ENCODE data around the gene SRPK2.

The SRPK2 gene

GRCh38 chr7:105206985-105207384 lies 181.7 kb downstream of the SRPK2 start:
- H3K36me3 ChIP-seq (ENCODE audit: low read depth), result no peaks in the 10 kb centered on the region; the same call in none of the 2 replicates
- no peak for TF ChIP-seq CTCF (IDR thresholded peaks at IDR 0.05; ENCODE audit: poor library complexity, severe bottlenecking)
- no peak overlapping the region for H3K4me3 ChIP-seq (ENCODE audit: severe bottlenecking)
- DNase-seq (ENCODE audit: low spot score) (no peak), ATAC-seq (ENCODE audit: low read depth) (no peak)
- H3K27ac ChIP-seq (ENCODE audit: poor library complexity, severe bottlenecking), result no peak overlapping the region
- no peaks in the 10 kb centered on the region for H3K27me3 ChIP-seq (ENCODE audit: insufficient read depth, poor library complexity, severe bottlenecking)
- H3K4me1 ChIP-seq (ENCODE audit: insufficient read depth, poor library complexity, severe bottlenecking), result no peaks in the 10 kb centered on the region
- H3K9me3 ChIP-seq (ENCODE audit: severe bottlenecking), result peaks cover 2% of the 10 kb centered on the region

GRCh38 chr7:105205592-105206237 lies 183.0 kb downstream of the SRPK2 start:
- Histone ChIP-seq H3K27ac (ENCODE audit: poor library complexity, severe bottlenecking) (no peak overlapping the region), H3K4me1 (ENCODE audit: insufficient read depth, poor library complexity, severe bottlenecking) (no peaks in the 10 kb centered on the region), H3K36me3 (ENCODE audit: low read depth) (no peaks in the 10 kb centered on the region; the same call in none of the 2 replicates), H3K27me3 (ENCODE audit: insufficient read depth, poor library complexity, severe bottlenecking) (no peaks in the 10 kb centered on the region), H3K9me3 (ENCODE audit: severe bottlenecking) (no peaks in the 10 kb centered on the region), H3K4me3 (ENCODE audit: severe bottlenecking) (no peak overlapping the region)
- ATAC-seq (ENCODE audit: low read depth) (no peak), DNase-seq (ENCODE audit: low spot score) (no peak)
- no peak for TF ChIP-seq CTCF (IDR thresholded peaks at IDR 0.05; ENCODE audit: poor library complexity, severe bottlenecking)

- ATAC-seq (ENCODE audit: low read depth) (no peak), DNase-seq (ENCODE audit: low spot score) (no peak)
- Histone ChIP-seq H3K4me1 (ENCODE audit: insufficient read depth, poor library complexity, severe bottlenecking) (no peaks in the 10 kb centered on the region), H3K9me3 (ENCODE audit: severe bottlenecking) (no peaks in the 10 kb centered on the region), H3K27me3 (ENCODE audit: insufficient read depth, poor library complexity, severe bottlenecking) (no peaks in the 10 kb centered on the region), H3K4me3 (ENCODE audit: severe bottlenecking) (no peak overlapping the region), H3K36me3 (ENCODE audit: low read depth) (no peaks in the 10 kb centered on the region; the same call in none of the 2 replicates), H3K27ac (ENCODE audit: poor library complexity, severe bottlenecking) (no peak overlapping the region)
- TF ChIP-seq CTCF (IDR thresholded peaks at IDR 0.05; ENCODE audit: poor library complexity, severe bottlenecking), result no peak
Observed at GRCh38 chr7:105204953-105205352, 183.8 kb downstream of the SRPK2 start.

- no peak overlapping the region for H3K27ac ChIP-seq (ENCODE audit: poor library complexity, severe bottlenecking)
- no peak for DNase-seq (ENCODE audit: low spot score)
Observed at GRCh38 chr7:105204520-105204919, 184.2 kb downstream of the SRPK2 start.

More at GRCh38 chr7:105204520-105204919, 184.2 kb downstream of the SRPK2 start:
- TF ChIP-seq CTCF (IDR thresholded peaks at IDR 0.05; ENCODE audit: poor library complexity, severe bottlenecking), result no peak
- no peak for ATAC-seq (ENCODE audit: low read depth)
- Histone ChIP-seq H3K4me3 (ENCODE audit: severe bottlenecking) (no peak overlapping the region), H3K4me1 (ENCODE audit: insufficient read depth, poor library complexity, severe bottlenecking) (no peaks in the 10 kb centered on the region), H3K9me3 (ENCODE audit: severe bottlenecking) (no peaks in the 10 kb centered on the region), H3K36me3 (ENCODE audit: low read depth) (no peaks in the 10 kb centered on the region; the same call in none of the 2 replicates), H3K27me3 (ENCODE audit: insufficient read depth, poor library complexity, severe bottlenecking) (no peaks in the 10 kb centered on the region)
